CD4-positive, alpha-beta T cell treated with Interleukin-6 at 100 ng/mL for 8 hours (primary cell): ENCODE data around the gene PRR12.

Experiments used
- DNase-seq: peaks from one replicate; pipeline ENCODE4 v3.0.0-alpha.2; 2020; ENCODE audit warnings: mixed read lengths, low spot score

The PRR12 gene

DNA sequence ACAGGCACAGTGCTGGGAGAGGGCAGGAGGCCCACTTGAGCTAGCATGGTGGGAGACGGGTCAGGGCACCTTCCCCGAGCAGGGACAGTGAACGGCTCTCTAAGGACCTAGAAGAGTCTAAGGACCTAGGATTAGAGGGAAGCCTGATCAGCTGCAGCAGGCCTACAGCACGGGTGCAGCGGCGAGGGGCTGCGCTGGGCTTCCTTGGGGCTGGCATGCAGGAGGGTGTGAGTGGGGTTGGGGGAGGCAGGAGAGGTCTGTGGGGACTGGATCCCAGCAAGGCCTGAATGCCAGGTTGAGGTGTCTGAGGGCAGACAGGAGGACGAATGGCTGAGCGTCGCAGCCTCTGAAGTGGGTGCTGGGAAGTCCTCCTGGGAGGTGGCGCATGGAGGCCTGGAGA, 54.6 kb downstream of the PRR12 start:
- no peak for DNase-seq

DNA sequence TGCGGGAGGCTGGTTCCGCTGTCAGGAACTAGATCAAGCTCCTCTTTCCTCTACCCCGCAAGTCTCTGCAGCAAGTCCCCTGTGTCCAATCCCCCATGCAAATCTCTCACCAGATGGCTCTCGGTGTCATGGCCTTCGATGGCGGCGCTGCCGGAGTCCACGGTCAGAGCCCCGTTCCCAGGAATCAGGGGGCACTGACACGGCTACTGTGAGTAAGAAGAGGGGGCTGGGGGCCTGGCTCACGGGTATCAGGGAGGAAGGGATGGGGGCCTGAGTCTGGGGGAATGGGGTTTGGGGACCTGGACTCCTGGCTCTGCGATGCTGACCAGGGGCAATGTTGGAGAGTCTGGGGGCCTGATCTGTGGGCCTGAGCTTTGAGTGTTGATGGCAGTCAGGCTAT, 55.0 kb downstream of the PRR12 start:
- no peak for DNase-seq

DNA sequence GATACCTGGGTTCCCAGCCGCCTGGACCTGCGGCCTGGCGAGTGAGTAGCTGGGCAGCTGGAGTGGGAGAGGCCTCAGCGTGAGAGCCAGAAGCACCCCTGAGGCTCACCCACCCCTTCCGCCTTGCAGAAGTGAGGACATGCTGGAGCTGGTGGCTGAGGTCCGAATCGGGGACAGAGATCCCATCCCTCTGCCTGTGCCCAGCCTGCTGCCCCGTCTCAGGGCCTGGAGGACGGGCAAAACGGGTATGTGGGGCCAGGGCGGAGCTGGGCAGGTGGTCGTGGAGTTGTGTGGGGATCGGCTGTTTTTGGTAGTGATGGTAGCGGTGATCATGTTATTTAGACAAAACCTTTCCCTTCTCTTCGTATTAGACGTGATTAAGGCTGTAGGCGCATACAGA, 55.6 kb downstream of the PRR12 start:
- no peak for DNase-seq

DNA sequence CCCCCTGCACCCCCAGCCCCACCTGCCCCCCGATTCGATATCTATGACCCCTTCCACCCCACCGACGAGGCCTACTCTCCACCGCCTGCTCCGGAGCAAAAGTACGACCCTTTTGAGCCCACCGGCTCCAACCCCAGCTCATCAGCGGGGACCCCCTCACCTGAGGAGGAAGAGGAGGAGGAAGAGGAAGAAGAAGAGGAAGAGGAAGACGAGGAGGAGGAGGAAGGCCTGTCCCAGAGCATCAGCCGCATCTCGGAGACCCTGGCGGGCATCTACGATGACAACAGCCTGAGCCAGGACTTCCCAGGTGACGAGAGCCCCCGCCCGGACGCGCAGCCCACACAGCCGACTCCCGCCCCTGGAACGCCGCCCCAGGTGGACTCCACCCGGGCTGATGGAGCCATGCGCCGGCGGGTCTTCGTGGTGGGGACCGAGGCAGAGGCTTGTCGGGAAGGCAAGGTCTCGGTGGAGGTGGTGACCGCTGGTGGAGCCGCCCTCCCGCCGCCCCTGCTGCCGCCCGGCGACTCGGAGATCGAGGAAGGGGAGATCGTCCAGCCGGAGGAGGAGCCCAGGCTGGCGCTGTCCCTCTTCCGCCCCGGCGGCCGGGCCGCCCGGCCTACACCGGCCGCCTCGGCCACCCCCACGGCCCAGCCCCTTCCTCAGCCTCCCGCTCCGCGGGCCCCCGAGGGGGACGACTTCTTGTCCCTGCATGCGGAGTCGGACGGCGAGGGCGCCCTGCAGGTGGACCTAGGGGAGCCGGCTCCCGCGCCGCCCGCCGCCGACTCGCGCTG, 60.2 kb downstream of the PRR12 start:
- DNase-seq = no peak

GRCh38 chr19:49651820-49652550, 61.0 kb downstream of the PRR12 start:
- no peak for DNase-seq

GRCh38 chr19:49652551-49653465, 61.8 kb downstream of the PRR12 start:
- no peak for DNase-seq

DNA sequence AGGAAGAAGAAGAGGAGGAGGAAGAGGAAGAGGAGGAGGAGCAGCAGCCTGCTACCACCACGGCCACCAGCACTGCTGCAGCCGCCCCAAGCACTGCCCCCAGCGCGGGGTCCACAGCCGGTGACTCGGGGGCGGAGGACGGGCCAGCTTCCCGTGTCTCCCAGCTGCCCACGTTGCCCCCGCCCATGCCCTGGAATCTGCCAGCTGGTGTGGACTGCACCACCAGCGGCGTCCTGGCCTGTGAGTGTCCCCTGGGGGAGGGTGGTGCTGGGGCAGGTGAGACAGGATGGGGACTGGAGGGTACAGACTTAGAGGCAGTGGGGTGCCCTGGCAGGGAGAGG, 62.5 kb downstream of the PRR12 start:
- no peak for DNase-seq

- DNase-seq = no peak
These were observed 63.6 kb downstream of the PRR12 start for GRCh38 chr19:49654581-49654980.

GRCh38 chr19:49655570-49656455, 64.8 kb downstream of the PRR12 start:
- DNase-seq = no peak

GRCh38 chr19:49656456-49657109, 65.6 kb downstream of the PRR12 start:
- no peak for DNase-seq

DNA sequence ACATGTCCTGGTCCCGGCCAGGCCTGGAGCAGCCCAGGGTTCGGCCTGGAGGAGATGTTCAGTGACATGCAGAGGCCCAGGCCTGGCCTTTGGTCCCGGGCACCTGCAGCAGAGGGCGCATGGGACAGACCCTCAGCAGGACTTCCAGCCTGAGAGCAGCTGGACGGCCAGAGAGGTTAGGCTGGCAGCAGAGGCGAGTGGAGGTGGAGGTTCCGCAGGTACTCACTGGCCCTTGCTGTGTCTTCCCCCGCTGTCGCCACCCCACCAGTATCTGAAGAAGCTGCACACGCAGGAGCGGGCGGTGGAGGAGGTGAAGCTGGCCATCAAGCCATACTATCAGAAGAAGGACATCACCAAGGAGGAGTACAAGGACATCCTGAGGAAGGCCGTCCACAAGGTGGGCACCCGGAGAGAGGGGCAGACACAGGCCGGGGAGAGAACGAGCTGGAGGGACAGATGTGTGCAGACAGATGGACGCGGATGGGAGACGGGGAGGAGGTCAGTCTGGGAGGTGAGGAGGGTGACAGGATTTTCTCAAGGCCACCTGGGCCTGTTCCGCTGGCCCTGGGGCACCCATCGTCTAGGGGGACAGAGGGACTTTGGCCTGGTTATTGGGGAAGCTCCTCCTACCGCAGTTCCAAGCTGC, 66.6 kb downstream of the PRR12 start:
- no peak for DNase-seq

- no peak for DNase-seq
These were observed 67.1 kb downstream of the PRR12 start for GRCh38 chr19:49658139-49658517.

DNA sequence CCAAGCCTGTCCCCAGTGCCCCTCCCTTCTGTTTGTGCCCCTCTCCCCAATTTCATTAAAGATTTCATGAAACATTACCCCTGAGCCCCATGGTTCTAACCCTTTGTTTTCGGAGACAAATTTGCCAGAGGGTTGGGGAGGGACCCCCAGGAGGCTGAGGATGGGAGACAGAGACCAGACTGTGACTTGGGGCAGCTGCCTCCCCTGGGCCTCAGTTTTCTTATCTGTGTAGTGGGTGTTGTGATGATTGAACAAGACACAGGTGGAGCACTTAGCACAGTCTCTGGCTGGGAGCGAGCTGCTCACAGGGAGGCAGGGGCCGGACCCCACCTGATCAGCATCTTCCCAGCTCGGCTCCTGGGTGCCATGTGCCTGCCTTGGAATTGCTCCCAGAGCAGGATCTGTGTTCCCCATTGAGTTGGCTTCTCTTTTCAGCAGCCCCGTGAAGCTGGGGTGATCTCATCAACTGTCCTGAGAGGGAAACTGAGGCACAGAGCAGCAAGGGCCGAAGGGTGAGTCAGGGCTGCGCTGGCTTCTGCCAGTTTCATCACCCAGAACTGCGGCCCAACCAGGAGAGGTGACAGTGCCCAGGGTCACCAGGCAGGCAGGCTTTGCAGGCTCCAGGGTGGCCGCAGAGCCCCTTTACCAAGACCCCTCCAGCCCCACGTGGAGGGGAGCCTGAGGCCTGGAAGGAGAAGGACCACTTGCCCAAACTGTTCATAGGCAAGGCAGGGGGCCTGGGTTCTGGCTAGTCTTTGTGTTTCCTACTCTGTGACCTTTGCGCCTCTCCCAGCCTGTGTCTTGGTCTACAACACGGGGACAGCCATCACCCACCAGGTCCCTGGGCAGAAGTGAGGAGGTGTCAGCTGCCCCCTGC, 67.8 kb downstream of the PRR12 start:
- DNase-seq = no peak

- DNase-seq = no peak
These were observed 69.5 kb downstream of the PRR12 start for GRCh38 chr19:49660338-49660961.

DNA sequence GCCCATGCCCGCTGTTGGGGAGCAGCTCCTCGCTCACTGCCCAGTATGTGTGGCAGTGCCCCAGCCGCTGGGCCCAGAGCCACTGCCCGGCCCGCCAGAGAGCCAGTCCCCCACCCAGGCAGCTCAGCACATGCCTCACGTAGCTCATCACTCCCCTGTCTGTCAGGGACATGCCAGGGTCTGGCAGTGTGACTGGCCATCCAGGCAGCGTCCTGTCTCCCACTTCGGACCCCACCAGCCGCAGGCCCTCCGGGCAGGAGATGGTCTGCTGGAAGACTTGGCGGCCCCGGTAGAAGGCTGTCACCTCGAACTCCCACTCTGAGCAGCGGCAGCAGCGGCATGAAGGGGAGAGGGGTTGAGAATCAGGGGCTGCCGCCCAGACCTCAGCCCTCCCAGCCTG, 71.0 kb downstream of the PRR12 start:
- DNase-seq = no peak

GRCh38 chr19:49663224-49663623, 72.2 kb downstream of the PRR12 start:
- no peak for DNase-seq

GRCh38 chr19:49664171-49665035, 73.4 kb downstream of the PRR12 start:
- DNase-seq = peak; percentile 90

DNA sequence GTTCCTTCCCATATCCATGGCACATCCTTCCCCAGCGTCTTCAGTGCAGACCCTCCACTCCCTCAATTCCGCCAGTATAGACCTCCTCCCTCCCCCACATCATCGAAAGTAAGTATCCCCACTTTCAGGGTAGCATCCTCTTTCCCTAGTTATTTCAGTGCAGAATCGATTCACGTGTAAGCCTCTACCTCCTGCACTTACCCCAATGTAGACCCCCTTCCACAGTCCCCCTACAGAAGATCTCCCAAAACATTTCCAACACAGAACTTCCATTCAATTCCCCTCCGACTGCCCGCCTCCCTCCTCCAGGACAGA, 74.0 kb downstream of the PRR12 start:
- DNase-seq = no peak
